Measurements from ENCODE around the gene MSH3.
"Not testable (repeated sequence)": the region's sequence is repeated elsewhere in the genome, so short reads cannot be mapped to it uniquely, and the experiment has no call there.

Gene MSH3

GRCh38 chr5:80864109-80864508 lies 209.7 kb downstream of the MSH3 start:
- no peak for DNase-seq

DNA sequence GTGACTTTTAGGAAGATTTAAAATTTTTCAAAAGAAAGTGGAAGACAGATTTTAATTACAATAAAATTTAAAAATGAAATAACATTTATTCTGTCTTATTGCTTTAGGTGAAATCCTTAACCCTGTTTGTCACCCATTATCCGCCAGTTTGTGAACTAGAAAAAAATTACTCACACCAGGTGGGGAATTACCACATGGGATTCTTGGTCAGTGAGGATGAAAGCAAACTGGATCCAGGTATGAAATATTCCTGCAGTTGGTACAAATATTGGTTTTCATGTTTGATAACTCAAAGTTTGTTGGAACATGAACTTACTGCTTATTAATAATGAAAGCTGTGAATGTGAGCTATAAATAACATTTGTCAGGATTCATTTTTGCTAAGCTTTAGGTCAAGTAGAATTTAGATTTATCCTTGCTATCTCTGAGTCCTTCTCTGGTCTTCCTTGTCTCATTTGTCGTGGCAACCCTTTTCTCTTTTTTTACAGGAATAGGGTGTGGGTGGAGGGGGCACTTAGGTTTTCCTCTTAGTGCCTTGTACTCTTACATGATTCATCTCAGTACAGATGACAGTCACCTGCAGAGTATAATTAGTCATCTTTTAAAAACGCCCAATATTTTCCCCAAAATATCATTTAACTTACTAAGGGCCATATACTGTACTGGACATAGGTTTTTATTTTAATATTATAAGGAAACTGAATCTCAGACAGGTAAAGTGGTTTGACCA lies 210.4 kb downstream of the MSH3 start:
- DNase-seq, result no peak

GRCh38 chr5:80865551-80865950 lies 211.1 kb downstream of the MSH3 start:
- DNase-seq, result no peak

GRCh38 chr5:80866371-80866770 lies 211.9 kb downstream of the MSH3 start:
- DNase-seq, result no peak

DNA sequence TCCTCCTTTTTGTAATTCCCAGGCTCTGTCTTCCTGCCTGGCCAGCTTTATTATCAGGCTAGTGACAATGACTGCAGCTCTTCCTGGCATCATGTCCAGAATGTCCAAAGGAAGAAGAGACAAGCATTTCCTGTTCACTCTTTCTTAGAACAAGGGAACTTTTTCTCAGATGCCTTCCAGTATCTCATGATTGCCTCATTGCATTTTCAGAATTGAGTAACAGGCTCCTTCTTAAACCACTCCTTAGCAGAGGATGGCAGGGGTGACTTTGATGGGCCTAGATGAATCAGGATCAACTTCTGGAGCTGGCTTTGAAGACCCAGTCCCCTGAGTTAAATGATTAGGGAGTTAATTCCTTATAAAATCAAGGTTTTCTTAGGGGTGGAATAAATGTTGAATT lies 212.8 kb downstream of the MSH3 start:
- DNase-seq, result no peak

GRCh38 chr5:80870442-80870841 lies 216.0 kb downstream of the MSH3 start:
- no peak for DNase-seq

DNA sequence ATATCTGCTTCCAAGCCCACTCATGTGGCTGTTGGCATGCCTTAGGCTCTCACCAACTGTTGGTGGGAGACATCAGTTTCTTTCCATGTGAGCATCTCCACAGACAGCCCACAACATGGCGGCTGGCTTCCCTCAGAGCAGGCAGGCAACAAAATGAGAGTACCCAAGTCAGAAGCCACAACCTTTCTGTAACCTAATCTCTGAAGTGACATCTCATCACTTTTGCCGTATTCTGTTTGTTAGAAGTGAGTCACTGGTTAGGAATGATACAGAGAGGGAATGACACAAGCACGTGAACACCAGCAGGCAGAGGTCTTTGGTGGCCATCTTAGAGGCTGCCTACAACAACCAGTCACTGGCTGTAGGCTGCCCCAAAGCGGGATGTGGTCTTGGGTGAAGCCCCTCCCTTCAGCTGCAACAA lies 217.1 kb downstream of the MSH3 start:
- no peak for DNase-seq

DNA sequence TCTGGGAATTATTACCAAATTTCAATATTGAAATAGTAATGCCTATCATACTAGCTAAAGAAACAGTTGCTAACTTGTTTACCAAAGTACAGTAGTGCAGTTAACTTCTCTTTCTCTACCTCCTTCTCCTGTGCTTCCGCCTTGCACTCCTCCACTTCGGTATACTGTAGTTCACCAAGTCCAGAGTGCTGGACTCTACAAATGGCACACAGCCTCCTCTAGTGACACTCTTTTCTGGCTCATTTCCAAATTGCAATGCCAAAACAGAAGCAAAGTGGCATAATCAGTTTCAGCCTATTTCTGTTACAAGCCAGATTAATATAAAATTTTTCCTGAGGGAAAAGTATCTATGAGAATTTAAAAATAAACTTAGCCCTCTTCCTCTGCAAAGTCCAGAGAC lies 219.7 kb downstream of the MSH3 start:
- no peak for DNase-seq

DNA sequence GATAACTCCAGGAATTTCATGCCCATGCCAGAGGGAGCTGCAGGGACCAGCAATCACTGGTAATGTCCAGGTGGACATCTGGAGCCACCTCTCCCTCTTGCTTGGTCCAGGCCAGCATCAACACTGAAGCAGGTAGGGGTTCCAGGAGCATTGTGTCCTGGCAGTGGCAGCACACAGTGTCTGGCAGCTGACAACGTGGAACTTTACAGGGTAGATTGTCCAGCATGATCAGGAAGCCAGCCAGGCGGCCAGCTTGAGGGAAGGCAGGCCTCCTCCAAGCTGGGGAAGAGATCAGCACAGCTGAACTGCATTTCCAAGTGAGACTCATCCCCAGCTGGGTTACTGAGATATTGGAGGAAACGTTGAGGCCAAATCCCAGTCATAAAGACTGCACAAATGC lies 223.1 kb downstream of the MSH3 start:
- no peak for DNase-seq

DNA sequence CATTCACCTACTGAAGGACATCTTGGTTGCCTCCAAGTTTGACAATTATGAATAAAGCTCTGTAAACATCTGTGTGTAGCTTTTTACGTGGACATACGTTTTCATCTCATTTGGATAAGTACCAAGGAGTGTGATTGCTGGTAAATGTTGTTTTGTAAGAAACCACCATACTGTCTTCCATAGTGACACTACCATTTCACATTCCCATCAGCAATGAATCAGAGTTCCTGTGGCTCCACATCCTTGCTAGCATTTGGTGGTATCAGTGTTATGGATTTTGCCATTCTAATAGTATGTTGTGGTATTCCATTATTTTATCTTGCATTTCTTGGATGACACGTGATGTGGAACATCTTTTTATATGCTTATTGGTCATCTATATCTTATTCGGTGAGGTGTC lies 227.3 kb downstream of the MSH3 start:
- DNase-seq, result no peak

DNA sequence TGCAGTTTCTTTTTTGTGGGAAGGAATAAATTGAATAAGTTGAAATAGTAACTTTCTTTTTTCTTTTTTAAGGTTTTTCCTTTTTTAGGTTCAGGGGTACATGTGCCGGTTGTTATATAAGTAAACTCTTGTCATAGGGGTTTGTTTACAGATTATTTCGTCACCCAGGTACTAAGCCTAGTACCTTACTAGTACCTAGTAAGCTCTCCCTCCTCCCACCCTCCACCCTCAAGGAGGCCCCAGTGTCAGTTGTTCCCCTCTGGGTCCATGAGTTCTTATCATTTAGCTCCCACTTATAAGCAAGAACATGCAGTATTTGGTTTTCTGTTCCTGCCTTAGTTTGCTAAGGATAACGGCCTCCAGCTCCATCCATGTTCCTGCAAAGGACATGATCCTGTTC lies 228.9 kb downstream of the MSH3 start:
- not testable (repeated sequence) for DNase-seq

DNA sequence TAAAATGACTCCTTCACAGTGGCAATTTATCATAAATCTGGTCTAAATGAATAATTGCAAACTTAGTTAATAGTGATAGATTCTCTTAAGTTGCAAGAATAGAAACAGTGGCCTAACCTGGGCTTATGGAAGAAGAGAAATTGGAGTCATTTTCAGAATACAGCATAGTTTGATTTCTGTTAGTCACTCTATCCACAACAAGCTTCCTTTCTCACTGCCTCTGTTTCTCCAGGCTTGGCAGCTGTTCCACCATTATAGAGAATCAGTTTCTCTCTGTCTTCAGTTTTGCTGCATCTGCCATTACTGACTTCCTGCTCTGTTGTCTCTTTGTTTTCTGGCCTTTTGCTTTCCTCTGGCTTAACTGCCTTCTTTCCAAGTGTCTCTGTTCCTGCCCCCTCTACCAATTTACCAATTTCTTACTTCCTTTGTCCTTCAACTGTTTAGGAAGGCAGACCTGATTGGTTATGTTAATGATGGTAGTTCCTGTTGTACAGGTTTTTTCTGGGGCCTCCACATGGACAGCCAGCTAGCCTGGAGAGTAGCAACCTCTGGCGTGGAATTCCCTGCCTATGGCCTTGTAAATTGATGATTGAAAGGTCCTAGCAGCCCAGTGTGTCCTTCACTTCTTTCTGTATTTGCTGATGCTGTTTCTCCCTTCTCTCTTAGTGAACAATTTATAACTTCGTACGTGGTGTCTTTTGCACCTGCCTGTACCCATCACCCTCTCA lies 229.8 kb downstream of the MSH3 start:
- DNase-seq, result no peak

DNA sequence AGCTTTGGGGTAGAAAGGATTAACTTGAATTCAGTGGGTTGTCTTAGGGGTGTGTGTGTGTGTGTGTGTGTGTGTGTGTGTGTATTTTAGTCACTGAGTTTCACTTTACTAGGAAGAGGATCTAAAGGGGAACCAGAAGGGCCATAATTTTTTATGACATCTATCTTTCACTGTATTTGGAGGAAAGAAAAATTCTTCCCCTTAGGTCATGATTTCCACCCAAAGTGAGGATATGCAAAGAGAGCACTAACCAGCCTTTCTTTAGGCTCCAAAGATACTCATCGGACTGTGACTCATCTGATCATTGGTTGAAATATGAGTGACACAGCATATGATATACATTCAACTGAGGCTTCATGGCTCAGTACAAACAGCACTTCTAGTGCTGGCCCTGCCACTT lies 230.5 kb downstream of the MSH3 start:
- DNase-seq, result no peak

DNA sequence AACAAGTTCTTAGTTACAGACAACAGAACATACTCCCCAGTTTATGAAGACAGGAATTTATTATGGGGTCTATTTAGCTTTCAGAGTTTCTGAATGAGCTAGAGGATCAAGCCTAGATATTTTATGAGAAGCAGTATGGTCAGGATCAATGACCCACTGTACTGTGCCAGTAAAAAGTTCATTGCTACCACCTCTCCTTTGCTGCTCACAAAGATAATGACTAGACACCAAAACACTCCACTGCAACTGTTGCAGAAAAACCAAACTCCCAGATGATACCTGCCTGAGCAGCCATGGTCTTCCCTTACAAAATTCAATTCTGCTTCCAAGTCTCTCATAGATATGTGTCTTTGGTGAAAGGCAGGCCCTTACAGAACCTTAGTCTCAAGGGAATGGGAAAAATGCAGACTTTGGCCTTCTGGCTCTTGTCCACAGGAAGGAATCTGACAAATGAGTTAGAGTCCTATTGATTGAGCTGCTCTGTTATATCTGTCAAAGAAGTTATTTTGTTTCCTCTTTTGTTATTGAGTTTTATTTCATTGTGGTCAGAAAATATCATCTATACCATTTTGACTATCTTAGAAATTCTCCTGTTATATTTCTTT lies 231.0 kb downstream of the MSH3 start:
- no peak for DNase-seq

DNA sequence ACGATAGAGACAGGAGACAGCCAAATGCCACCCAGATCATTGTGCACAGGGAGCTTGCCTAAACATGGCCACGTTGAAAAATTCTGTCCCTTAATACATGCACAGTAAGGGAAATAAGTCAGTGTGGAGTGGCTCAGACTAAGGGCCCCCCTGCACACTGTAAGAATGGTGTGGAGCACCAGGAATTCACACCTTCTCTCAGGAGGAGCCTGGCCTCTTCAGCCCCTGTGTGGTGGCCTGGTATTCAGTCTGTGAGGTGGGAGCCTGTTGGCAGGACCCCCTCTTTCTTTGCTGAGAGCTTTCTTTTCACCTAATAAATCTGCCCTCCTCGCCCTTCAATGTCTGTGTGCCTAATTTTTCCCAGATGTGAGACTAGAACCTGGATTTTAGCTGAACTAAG lies 239.6 kb downstream of the MSH3 start:
- no peak for DNase-seq

- DNase-seq, result no peak
Measured at GRCh38 chr5:80895523-80895922, 241.1 kb downstream of the MSH3 start.

DNA sequence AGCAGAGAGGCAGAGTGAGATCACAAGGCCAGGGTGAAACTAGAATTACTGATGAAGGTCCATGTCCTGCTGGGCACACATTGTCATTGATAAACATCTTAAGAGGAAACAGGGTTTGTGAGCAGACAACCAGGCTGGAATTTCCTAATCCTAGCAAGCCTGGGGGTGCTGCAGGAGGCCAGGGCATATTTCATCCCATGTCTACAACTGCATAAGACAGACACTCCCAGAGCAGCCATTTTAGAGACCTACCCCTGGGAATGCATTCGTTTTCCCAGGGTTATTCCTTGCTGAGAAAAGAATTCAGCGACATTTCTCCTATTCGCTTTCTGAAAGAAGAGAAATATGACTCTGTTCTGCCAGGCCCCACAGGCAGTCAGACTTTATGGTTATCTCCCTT lies 248.2 kb downstream of the MSH3 start:
- DNase-seq, result not testable (repeated sequence)

GRCh38 chr5:80904533-80905187 lies 250.2 kb downstream of the MSH3 start:
- no peak for DNase-seq

- no peak for DNase-seq
Measured at GRCh38 chr5:80905405-80905804, 251.0 kb downstream of the MSH3 start.

- DNase-seq, result no peak
Measured at GRCh38 chr5:80912479-80912878, 258.0 kb downstream of the MSH3 start.

- no peak for DNase-seq
Measured at GRCh38 chr5:80915716-80916115, 261.3 kb downstream of the MSH3 start.

- DNase-seq, result no peak
Measured at GRCh38 chr5:80916676-80917075, 262.2 kb downstream of the MSH3 start.

DNA sequence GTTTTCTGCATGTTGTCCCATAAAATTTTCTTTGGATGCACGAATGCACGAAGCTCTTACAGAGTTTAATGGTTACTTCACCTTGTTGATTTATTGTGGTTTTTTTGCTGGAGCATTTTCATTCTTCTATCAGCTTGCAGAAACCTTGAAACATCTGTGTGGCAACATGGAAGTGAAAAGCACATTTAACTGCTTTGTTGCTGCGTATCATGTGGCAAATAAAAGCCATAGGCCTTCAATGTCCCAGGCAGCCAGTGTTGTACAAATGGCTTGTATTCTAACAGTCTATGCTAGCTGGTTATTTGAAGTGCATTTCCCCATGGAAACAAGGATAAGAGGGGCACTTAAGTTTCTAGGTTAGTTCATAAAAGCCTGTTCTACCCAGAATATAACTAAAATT lies 263.2 kb downstream of the MSH3 start:
- DNase-seq, result no peak

- no peak for DNase-seq
Measured at GRCh38 chr5:80919678-80920196, 265.3 kb downstream of the MSH3 start.

Data from NCI-H524 treated with DMSO at 0.1 percent for 48 hours (cell line).